Smooth muscle cell (in vitro differentiated cells): ENCODE results near the gene MAMDC2. TPM values are rescaled to one million over a fixed set of nuclear protein-coding genes. Genes with fewer than 3 reads are reported as not detected.

Experiments used
- DNase-seq: peaks from one replicate; lab custom pipeline; 2025; ENCODE audit not compliant: unreplicated experiment; lab: John Stamatoyannopoulos, UW
- H2AFZ ChIP-seq: fragments of 200-600 bp; sonication (generic); 2 replicates; pipeline ENCODE4 v1.6.0; 2016; ENCODE audit warnings: antibody characterized with exemption, low read depth, mild to moderate bottlenecking
- H3F3A ChIP-seq: fragments of 200-600 bp; sonication (generic); 2 replicates; pipeline ENCODE4 v1.6.0; 2017; ENCODE audit warnings: antibody characterized with exemption, low read depth
- H3K27ac ChIP-seq: fragments of 200-600 bp; sonication (generic); 2 replicates; pipeline ENCODE4 v1.5.1; 2016; ENCODE audit warnings: low read depth, mild to moderate bottlenecking
- H3K27me3 ChIP-seq: fragments of 200-600 bp; sonication (generic); 2 replicates; pipeline ENCODE4 v1.6.1; 2016; ENCODE audit warnings: low read depth, mild to moderate bottlenecking
- H3K36me3 ChIP-seq: fragments of 200-600 bp; sonication (generic); 2 replicates; pipeline ENCODE4 v1.5.1; 2016; ENCODE audit warnings: low read depth
- H3K4me1 ChIP-seq: fragments of 200-600 bp; sonication (generic); 2 replicates; pipeline ENCODE4 v1.5.1; 2016; ENCODE audit warnings: low read depth
- H3K4me2 ChIP-seq: fragments of 200-600 bp; sonication (generic); 2 replicates; pipeline ENCODE4 v1.6.0; 2016; ENCODE audit warnings: mild to moderate bottlenecking
- H3K4me3 ChIP-seq: fragments of 200-600 bp; sonication (generic); 2 replicates; pipeline ENCODE4 v1.5.1; 2016; ENCODE audit warnings: mild to moderate bottlenecking
- H3K79me2 ChIP-seq: fragments of 200-600 bp; sonication (generic); 2 replicates; pipeline ENCODE4 v1.6.0; 2016; ENCODE audit warnings: low read depth, mild to moderate bottlenecking
- H3K9ac ChIP-seq: fragments of 200-600 bp; sonication (generic); 2 replicates; pipeline ENCODE4 v1.6.0; 2016; ENCODE audit warnings: low read depth
- H3K9me3 ChIP-seq: fragments of 200-600 bp; sonication (generic); replicated peaks from 2 replicates; pipeline ENCODE4 v1.5.1; 2016; ENCODE audit warnings: low read depth
- H4K20me1 ChIP-seq: fragments of 200-600 bp; sonication (generic); 2 replicates; pipeline ENCODE4 v1.6.0; 2016; ENCODE audit warnings: low read depth
- WGBS: methylation state at CpG from one replicate; pipeline ENCODE4 v1.1.7; 2016; ENCODE audit warnings: low lambda C conversion rate; 5-methylcytosine and 5-hydroxymethylcytosine counted together
- polyA plus RNA-seq: library from polyadenylated mRNA; unstranded; fragments of >200 nt; fragmentation: Nextera tagmentation; extraction: Ambion mirVana; gene quantifications from 2 replicates; pipeline ENCODE4 v1.2.1, GENCODE V29; 2016
- small RNA-seq: library from RNA; depleted of rRNA; stranded (forward); fragments of <200 nt; gene quantifications from one replicate; pipeline ENCODE3, GENCODE V24; 2014
- total RNA-seq: library from RNA; depleted of rRNA; stranded (reverse); fragments of >200 nt; gene quantifications from 2 replicates; pipeline ENCODE4 v1.2.3, GENCODE V29; 2014
- TF ChIP-seq, protein P1 (sequence below): fragments of 200-600 bp; sonication (generic); IDR thresholded peaks from 2 replicates; pipeline ENCODE4 v1.5.1; 2017; ENCODE audit warnings: borderline replicate concordance, mild to moderate bottlenecking, antibody characterized with exemption; ENCODE audit not compliant: insufficient read depth, poor library complexity, severe bottlenecking

Gene MAMDC2
- total and polyA plus RNA-seq, 2 experiments from 2014 or later: 8.2 to 13.0 TPM

- H3K4me3 ChIP-seq: peak overlapping the region; percentile 32
- no peaks in the 10 kb centered on the region for H3K9me3 ChIP-seq
- DNase-seq: no peak
- H3K27me3 ChIP-seq: no peaks in the 10 kb centered on the region
- no peak overlapping the region for H3K9ac ChIP-seq
- TF ChIP-seq, protein P1, sequence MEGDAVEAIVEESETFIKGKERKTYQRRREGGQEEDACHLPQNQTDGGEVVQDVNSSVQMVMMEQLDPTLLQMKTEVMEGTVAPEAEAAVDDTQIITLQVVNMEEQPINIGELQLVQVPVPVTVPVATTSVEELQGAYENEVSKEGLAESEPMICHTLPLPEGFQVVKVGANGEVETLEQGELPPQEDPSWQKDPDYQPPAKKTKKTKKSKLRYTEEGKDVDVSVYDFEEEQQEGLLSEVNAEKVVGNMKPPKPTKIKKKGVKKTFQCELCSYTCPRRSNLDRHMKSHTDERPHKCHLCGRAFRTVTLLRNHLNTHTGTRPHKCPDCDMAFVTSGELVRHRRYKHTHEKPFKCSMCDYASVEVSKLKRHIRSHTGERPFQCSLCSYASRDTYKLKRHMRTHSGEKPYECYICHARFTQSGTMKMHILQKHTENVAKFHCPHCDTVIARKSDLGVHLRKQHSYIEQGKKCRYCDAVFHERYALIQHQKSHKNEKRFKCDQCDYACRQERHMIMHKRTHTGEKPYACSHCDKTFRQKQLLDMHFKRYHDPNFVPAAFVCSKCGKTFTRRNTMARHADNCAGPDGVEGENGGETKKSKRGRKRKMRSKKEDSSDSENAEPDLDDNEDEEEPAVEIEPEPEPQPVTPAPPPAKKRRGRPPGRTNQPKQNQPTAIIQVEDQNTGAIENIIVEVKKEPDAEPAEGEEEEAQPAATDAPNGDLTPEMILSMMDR: no peak
- H3K4me2 ChIP-seq: peak overlapping the region; percentile 89
- no peak overlapping the region for H2AFZ ChIP-seq
- peaks cover 47% of the 10 kb centered on the region for H3K4me1 ChIP-seq
- peaks cover 93% of the 10 kb centered on the region for H3K79me2 ChIP-seq
- peaks cover 3% of the 10 kb centered on the region for H3F3A ChIP-seq
- peak overlapping the region; percentile 100 for H3K27ac ChIP-seq
- WGBS: 77% methylated on average over 6 of the region's 6 CpGs
- peaks cover 90% of the 10 kb centered on the region for H4K20me1 ChIP-seq
- H3K36me3 ChIP-seq: peaks cover 29% of the 10 kb centered on the region
Observed at GRCh38 chr9:70262948-70263347, 219.3 kb downstream of the MAMDC2 start.

GRCh38 chr9:70263421-70263820, 219.8 kb downstream of the MAMDC2 start:
- Histone ChIP-seq H3K36me3 (peaks cover 29% of the 10 kb centered on the region), H3K27ac (peak overlapping the region; percentile 100)

More at GRCh38 chr9:70263421-70263820, 219.8 kb downstream of the MAMDC2 start:
- Histone ChIP-seq H3K9me3 (no peaks in the 10 kb centered on the region), H3K9ac (peak overlapping the region; percentile 48), H3K4me2 (peak overlapping the region; percentile 89), H2AFZ (no peak overlapping the region), H3K27me3 (no peaks in the 10 kb centered on the region), H3K79me2 (peaks cover 96% of the 10 kb centered on the region), H4K20me1 (peaks cover 95% of the 10 kb centered on the region), H3K4me1 (peaks cover 42% of the 10 kb centered on the region), H3K4me3 (peak overlapping the region; percentile 32), H3F3A (no peaks in the 10 kb centered on the region)
- TF ChIP-seq, protein P1: no peak
- 4% methylated on average over 1 of the region's 1 CpG for WGBS
- DNase-seq: no peak

Small RNA genes within 50 kb of the gene (small RNA-seq; reads per million reads assigned to genes)
- 0.16 reads per million for gene RNU2-5P

Other genes with a start within 250 kb of the MAMDC2 start
- not detected in 2 replicates for gene CFAP95, start 223.0 kb upstream of the MAMDC2 start, total RNA-seq
- not detected in 2 replicates for gene CFAP95, start 223.0 kb upstream of the MAMDC2 start, polyA plus RNA-seq
- gene SMC5, start 215.1 kb downstream of the MAMDC2 start, total RNA-seq: 81.4 and 95.2 TPM in 2 replicates
- gene SMC5, start 215.1 kb downstream of the MAMDC2 start, polyA plus RNA-seq: 31.2 and 36.1 TPM in 2 replicates